GM23248 (cell line): ENCODE data around the gene ZFP62.

Experiments used
- EZH2 ChIP-seq: fragments of 200-600 bp; sonication (generic); IDR thresholded peaks from 2 replicates; pipeline ENCODE4 v1.6.1; 2018; ENCODE audit warnings: antibody characterized with exemption, mild to moderate bottlenecking; ENCODE audit not compliant: insufficient read depth, poor library complexity, severe bottlenecking
- EZH2phosphoT487 ChIP-seq: fragments of 200-600 bp; sonication (generic); IDR thresholded peaks from 2 replicates; pipeline ENCODE4 v1.6.1; 2018; ENCODE audit warnings: antibody characterized with exemption, moderate library complexity, mild to moderate bottlenecking, low read depth; ENCODE audit not compliant: insufficient read depth

GRCh38 chr5:180803181-180804128 lies 57.6 kb downstream of the ZFP62 start:
- TF ChIP-seq EZH2, result no peak
- TF ChIP-seq EZH2phosphoT487, result no peak
